Measurements from ENCODE around the gene UMPS. TPM values are rescaled to one million over a fixed set of nuclear protein-coding genes. Genes with fewer than 3 reads are reported as not detected.

UMPS gene
- total and polyA plus RNA-seq, 8 donors = 18.8 to 42.0 (median 36.8) TPM

GRCh38 chr3:124761935-124762660 is 31.8 kb downstream of the UMPS start:
- DNase-seq (no peak), ATAC-seq (no peak)
- Histone ChIP-seq H3K4me3 (no peak overlapping the region), H3K9me3 (no peaks in the 10 kb centered on the region), H3K36me3 (peaks cover 0 to 34% of the 10 kb centered on the region in 2 donors), H3K4me1 (peaks cover 0 to 14% of the 10 kb centered on the region in 2 donors), H3K27ac (no peak overlapping the region), H3K27me3 (no peaks in the 10 kb centered on the region)
- intact Hi-C loops (cut with DNase I) = loop anchor here (5.0 to 10.0 kb wide), 2 partner anchors 140 to 143 kb away; no protein-coding TSS in a partner anchor
- TF ChIP-seq CTCF (IDR thresholded peaks at IDR 0.05) = no peak

- Histone ChIP-seq H3K4me1 (peaks cover 0 to 14% of the 10 kb centered on the region in 2 donors), H3K4me3 (no peak overlapping the region), H3K36me3 (peaks cover 0 to 34% of the 10 kb centered on the region in 2 donors), H3K27ac (no peak overlapping the region), H3K27me3 (no peaks in the 10 kb centered on the region), H3K9me3 (no peaks in the 10 kb centered on the region)
- ATAC-seq = no peak
- intact Hi-C loops (cut with DNase I) = loop anchor here (5.0 to 10.0 kb wide), 2 partner anchors 140 to 142 kb away; no protein-coding TSS in a partner anchor
- DNase-seq = no peak
- TF ChIP-seq CTCF (IDR thresholded peaks at IDR 0.05) = no peak
Measured at GRCh38 chr3:124762661-124763011, 32.4 kb downstream of the UMPS start.

- Histone ChIP-seq H3K4me3 (no peak overlapping the region), H3K4me1 (peaks cover 0 to 14% of the 10 kb centered on the region in 2 donors), H3K27me3 (no peaks in the 10 kb centered on the region), H3K27ac (no peak overlapping the region), H3K36me3 (peaks cover 0 to 37% of the 10 kb centered on the region in 2 donors), H3K9me3 (no peaks in the 10 kb centered on the region)
- intact Hi-C loops (cut with DNase I) = loop anchor here (5.0 to 10.0 kb wide), 2 partner anchors 139 to 142 kb away; no protein-coding TSS in a partner anchor
- DNase-seq (no peak), ATAC-seq (no peak)
- TF ChIP-seq CTCF (IDR thresholded peaks at IDR 0.05) = no peak
Measured at GRCh38 chr3:124763206-124763605, 33.0 kb downstream of the UMPS start.

- TF ChIP-seq CTCF (IDR thresholded peaks at IDR 0.05) = no peak
- H3K27me3 ChIP-seq = no peaks in the 10 kb centered on the region
- no peaks in the 10 kb centered on the region for H3K9me3 ChIP-seq
- H3K27ac ChIP-seq = no peak overlapping the region
- DNase-seq (no peak), ATAC-seq (no peak)
- intact Hi-C loops (cut with DNase I) = loop anchor here (5.0 to 10.0 kb wide), 2 partner anchors 138 to 141 kb away; no protein-coding TSS in a partner anchor
- H3K4me1 ChIP-seq = peaks cover 0 to 14% of the 10 kb centered on the region in 2 donors
- H3K4me3 ChIP-seq = no peak overlapping the region
- H3K36me3 ChIP-seq = peaks cover 0 to 43% of the 10 kb centered on the region in 2 donors
Measured at GRCh38 chr3:124763644-124764358, 33.5 kb downstream of the UMPS start.

- Histone ChIP-seq H3K4me1 (peaks cover 0 to 14% of the 10 kb centered on the region in 2 donors), H3K36me3 (peaks cover 0 to 48% of the 10 kb centered on the region in 2 donors), H3K9me3 (no peaks in the 10 kb centered on the region), H3K27ac (no peak overlapping the region), H3K4me3 (no peak overlapping the region), H3K27me3 (no peaks in the 10 kb centered on the region)
- ATAC-seq = no peak
- intact Hi-C loops (cut with DNase I) = loop anchor here (5.0 to 10.0 kb wide), 2 partner anchors 138 to 140 kb away; no protein-coding TSS in a partner anchor
- TF ChIP-seq CTCF (IDR thresholded peaks at IDR 0.05) = no peak
- no peak for DNase-seq
Measured at GRCh38 chr3:124764746-124765145, 34.5 kb downstream of the UMPS start.
